ENCODE data around the gene PRR33.

DNA sequence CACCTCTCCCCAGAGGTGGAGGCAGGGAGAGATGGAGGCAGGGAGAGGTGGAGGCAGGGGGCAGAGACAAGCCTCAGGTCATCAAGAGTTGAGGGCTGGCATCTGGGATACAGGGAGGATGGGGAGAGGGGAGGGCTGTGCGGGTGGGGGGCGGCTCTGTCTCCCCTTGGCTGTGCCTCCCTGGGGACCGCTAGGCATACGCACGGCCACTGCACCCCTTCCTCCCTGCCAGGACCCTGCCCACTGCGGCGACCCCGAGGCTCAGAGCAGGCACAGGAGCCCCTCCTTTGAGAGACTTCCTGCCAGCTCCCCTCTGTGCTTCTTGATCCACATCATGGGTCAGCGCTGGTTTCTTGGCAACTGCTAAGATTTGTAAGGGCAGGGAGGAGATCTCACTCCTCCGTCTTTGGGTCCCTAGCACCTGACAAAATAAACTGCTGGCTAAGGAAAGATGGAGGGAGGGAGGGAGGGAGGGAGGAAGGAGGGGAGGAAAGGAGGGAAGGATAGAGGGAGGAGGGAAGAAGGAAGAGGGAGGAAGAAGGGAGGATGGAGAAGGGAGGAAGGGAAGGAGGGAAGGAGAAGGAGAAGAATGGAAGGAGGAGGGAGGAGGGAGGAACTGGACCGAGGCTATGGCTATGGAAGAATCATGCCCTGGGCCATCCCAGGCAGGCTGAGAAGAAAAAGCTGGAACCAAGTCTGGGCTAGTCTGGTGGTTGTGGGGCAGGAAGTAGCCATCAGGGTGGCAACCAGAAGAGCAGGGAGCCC, 18.5 kb downstream of the PRR33 start:
- no peak for TF ChIP-seq POLR2A (IDR thresholded peaks at IDR 0.05)
- TF ChIP-seq, protein P1, sequence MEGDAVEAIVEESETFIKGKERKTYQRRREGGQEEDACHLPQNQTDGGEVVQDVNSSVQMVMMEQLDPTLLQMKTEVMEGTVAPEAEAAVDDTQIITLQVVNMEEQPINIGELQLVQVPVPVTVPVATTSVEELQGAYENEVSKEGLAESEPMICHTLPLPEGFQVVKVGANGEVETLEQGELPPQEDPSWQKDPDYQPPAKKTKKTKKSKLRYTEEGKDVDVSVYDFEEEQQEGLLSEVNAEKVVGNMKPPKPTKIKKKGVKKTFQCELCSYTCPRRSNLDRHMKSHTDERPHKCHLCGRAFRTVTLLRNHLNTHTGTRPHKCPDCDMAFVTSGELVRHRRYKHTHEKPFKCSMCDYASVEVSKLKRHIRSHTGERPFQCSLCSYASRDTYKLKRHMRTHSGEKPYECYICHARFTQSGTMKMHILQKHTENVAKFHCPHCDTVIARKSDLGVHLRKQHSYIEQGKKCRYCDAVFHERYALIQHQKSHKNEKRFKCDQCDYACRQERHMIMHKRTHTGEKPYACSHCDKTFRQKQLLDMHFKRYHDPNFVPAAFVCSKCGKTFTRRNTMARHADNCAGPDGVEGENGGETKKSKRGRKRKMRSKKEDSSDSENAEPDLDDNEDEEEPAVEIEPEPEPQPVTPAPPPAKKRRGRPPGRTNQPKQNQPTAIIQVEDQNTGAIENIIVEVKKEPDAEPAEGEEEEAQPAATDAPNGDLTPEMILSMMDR (IDR thresholded peaks at IDR 0.05): no peak
